Ascending aorta (tissue), 2 donors: ENCODE results near the gene RAB5IF. TPM values are rescaled to one million over a fixed set of nuclear protein-coding genes. Genes with fewer than 3 reads are reported as not detected.

Experiments
- DNase-seq, 2 donors: peaks; one replicate each; pipeline ENCODE4 v3.0.0-alpha.2; 2019; ENCODE audit warnings: low spot score in 2 of 2
- H3K27ac ChIP-seq, 2 donors: fragments of 200-600 bp; sonication (generic); one replicate each; pipeline ENCODE4 v1.5.1; 2016 to 2017; ENCODE audit warnings: mild to moderate bottlenecking in 1 of 2
- H3K27me3 ChIP-seq: fragments of 200-600 bp; sonication (generic); one replicate; pipeline ENCODE4 v1.5.1; 2017
- H3K36me3 ChIP-seq, 2 donors: fragments of 200-600 bp; sonication (generic); one replicate each; pipeline ENCODE4 v1.5.1; 2016
- H3K4me1 ChIP-seq, 2 donors: fragments of 200-600 bp; sonication (generic); one replicate each; pipeline ENCODE4 v1.5.1; 2016 to 2017; ENCODE audit warnings: mild to moderate bottlenecking in 1 of 2
- H3K4me3 ChIP-seq, 2 donors: fragments of 200-600 bp; sonication (generic); one replicate each; pipeline ENCODE4 v1.5.1; 2016 to 2017; ENCODE audit warnings: mild to moderate bottlenecking in 1 of 2
- H3K9me3 ChIP-seq, 2 donors: fragments of 200-600 bp; sonication (generic); one replicate each; pipeline ENCODE4 v1.5.1; 2016
- intact Hi-C: fragments of 100-400 bp; cut with DNase I; formaldehyde crosslinking; loops from one replicate; pipeline ENCODE4 v1.15.1; 2023
- total RNA-seq: library from RNA; depleted of rRNA; stranded (reverse); fragments of >200 nt; gene quantifications from one replicate; pipeline ENCODE4 v1.1.0, GENCODE V29; 2016
- TF ChIP-seq, protein P1 (sequence below), 3 experiments: fragments of 200-600 bp in 2 of 3; fragments of 450-650 bp in 1 of 3; sonication (generic) in 2 of 3; IDR thresholded peaks; one replicate each; pipeline ENCODE4 v1.5.1; 2016 to 2019; ENCODE audit warnings: antibody characterized with exemption in 3 of 3, mild to moderate bottlenecking in 1 of 3, moderate library complexity in 1 of 3

The RAB5IF gene
- total RNA-seq, 1 donor from 2014 or later, result 28.4 TPM

DNA sequence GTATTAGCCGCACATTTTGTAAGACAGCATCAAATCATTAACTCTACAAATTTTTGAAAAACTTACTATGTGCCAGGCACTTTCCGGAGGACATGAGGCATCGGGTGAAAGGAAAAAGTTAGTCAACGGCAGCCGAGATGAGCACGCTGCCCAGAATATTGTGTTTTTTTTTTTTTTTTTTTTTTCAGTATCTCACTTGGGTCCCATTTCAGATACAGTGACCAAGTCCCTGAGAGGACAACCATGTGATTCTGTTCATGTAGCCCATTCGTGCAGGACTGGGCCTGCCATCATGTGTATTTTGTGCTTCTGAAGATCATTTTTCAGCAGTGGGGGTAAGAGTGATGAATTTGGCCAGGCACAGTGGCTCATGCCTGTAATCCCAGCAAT, 39.1 kb downstream of the RAB5IF start:
- no peaks in the 10 kb centered on the region for H3K9me3 ChIP-seq
- H3K4me1 ChIP-seq, result no peaks in the 10 kb centered on the region
- H3K27ac ChIP-seq, result no peak overlapping the region
- no peaks in the 10 kb centered on the region for H3K36me3 ChIP-seq
- intact Hi-C loops, result no loop called here
- H3K4me3 ChIP-seq, result no peak overlapping the region
- DNase-seq, result no peak
- TF ChIP-seq, protein P1, sequence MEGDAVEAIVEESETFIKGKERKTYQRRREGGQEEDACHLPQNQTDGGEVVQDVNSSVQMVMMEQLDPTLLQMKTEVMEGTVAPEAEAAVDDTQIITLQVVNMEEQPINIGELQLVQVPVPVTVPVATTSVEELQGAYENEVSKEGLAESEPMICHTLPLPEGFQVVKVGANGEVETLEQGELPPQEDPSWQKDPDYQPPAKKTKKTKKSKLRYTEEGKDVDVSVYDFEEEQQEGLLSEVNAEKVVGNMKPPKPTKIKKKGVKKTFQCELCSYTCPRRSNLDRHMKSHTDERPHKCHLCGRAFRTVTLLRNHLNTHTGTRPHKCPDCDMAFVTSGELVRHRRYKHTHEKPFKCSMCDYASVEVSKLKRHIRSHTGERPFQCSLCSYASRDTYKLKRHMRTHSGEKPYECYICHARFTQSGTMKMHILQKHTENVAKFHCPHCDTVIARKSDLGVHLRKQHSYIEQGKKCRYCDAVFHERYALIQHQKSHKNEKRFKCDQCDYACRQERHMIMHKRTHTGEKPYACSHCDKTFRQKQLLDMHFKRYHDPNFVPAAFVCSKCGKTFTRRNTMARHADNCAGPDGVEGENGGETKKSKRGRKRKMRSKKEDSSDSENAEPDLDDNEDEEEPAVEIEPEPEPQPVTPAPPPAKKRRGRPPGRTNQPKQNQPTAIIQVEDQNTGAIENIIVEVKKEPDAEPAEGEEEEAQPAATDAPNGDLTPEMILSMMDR (IDR thresholded peaks at IDR 0.05), result no peak
- H3K27me3 ChIP-seq, result no peaks in the 10 kb centered on the region

DNA sequence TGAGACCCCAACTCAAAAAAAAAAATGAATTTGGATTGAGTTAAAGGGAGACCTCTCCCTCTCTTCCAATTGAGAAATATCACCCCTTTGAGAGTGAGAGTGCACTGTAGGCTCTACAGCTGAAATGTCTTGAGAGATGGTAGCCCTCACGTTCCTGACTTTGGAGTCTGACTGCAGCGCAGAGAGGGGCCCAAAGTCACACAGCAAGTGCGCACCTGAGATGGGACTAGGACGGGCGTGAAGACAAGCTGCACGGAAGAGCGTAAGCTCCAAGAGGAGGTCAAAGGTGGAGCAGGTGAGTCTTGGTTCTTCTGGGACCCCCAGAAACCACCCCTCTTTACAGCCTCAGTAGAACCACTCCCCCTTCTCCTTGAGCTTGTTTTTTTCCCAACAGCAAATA, 39.8 kb downstream of the RAB5IF start:
- H3K4me3 ChIP-seq, result peak overlapping the region in 1 of 2 donors; percentile 17
- H3K4me1 ChIP-seq, result no peaks in the 10 kb centered on the region
- H3K9me3 ChIP-seq, result no peaks in the 10 kb centered on the region
- TF ChIP-seq, protein P1 (IDR thresholded peaks at IDR 0.05), result no peak
- DNase-seq, result no peak
- intact Hi-C loops, result no loop called here
- no peaks in the 10 kb centered on the region for H3K27me3 ChIP-seq
- H3K36me3 ChIP-seq, result no peaks in the 10 kb centered on the region
- no peak overlapping the region for H3K27ac ChIP-seq

DNA sequence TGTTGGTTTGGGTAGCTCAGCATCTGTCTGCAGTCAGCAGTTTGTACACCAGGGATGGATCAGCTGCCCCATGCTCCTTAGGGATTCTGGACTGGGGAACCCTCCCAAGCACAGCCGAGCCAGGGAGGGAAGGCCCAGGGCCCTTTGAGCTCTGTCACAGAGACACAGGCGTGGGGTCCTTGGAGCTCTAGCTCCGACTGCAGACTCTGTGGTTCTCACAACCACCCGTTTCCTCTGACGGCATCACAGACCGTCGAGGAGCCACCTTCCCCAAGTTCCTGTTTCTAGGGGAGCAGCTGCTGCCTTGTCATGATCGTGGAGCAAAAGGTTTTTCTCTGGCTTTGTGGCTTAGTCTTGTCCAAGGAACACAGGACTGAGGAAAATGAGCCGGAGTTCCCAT, 40.4 kb downstream of the RAB5IF start, which contains the start of gene SLA2:
Gene SLA2 (minus strand): TSS at position 199 of the 400 bp plus-strand sequence. CDS start 4,861 bp downstream, outside the sequence.
- Histone ChIP-seq H3K36me3 (peaks cover 0 to under 1% of the 10 kb centered on the region in 2 donors), H3K9me3 (no peaks in the 10 kb centered on the region), H3K4me3 (peak within 1 kb of the TSS in 1 of 2 donors; percentile 17), H3K27me3 (no peaks in the 10 kb centered on the region), H3K4me1 (no peaks in the 10 kb centered on the region), H3K27ac (no peak within 1 kb of the TSS)
- TF ChIP-seq, protein P1 (IDR thresholded peaks at IDR 0.05), result no peak
- intact Hi-C loops, result no loop called here
- no peak for DNase-seq

DNA sequence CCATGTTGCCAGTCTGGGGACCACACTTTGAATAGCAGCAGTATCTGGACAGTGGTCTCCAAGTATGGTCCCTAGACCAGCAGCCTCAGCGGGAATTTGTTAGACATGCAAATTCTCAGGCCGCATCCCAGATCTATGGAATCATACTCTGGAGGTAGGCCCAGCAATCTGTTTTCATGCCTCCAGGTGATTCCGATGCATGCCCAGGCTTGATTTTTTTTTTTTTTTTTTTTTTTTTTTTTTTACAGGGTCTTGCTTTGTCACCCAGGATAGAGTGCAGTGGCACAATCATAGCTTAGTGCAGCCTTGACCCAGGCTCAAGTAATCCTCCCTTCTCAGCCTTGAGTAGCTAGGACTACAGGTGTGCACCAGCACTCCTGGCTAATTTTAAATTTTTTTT, 41.1 kb downstream of the RAB5IF start:
- TF ChIP-seq, protein P1 (IDR thresholded peaks at IDR 0.05), result no peak
- no peaks in the 10 kb centered on the region for H3K4me1 ChIP-seq
- H3K9me3 ChIP-seq, result no peaks in the 10 kb centered on the region
- intact Hi-C loops, result no loop called here
- H3K27ac ChIP-seq, result no peak overlapping the region
- no peaks in the 10 kb centered on the region for H3K27me3 ChIP-seq
- H3K36me3 ChIP-seq, result peaks cover 2 to 8% of the 10 kb centered on the region in 2 donors
- DNase-seq, result no peak
- no peak overlapping the region for H3K4me3 ChIP-seq

DNA sequence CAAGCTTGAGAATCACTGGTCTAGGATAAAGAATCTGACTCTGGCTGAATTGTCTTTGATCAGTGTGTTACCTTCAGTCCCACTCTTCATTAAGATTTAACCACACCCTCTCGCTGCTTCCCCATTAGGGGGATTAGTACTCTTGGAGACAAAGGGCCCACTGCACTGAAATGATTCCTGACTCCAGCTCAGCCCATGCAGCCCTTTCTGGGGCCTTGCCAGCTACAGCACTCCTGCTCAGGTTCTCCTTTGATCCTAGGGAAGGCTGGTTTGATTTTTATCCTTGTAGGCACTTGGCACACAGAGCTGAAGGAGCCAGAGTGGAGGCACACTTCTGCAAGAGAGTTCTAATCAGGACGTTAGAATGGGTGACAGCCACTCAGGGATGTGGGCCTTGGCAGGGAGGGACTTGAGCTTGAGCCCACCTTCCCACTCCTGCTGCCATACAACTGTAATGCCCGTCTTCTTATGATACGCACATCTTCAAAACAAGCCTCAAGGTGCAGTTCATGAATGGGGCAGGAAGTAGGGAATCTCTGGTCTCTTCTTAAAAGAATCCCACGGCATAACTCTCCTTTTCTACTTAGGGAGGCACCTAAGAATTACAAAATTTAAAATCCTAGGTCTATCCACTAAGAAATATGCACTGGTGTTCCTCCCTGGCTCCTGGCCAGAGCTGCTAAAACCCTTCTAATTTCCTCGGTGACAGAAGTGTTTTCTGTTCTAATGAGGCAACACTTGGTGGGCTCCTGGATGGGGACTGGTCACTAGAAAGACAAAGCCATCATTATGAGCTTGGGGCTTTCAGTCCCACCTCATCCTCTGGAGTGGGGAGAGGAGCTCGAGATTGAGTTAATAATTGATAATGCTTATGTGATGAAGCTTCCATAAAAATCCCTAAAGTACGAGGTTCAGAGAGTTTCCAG, 41.9 kb downstream of the RAB5IF start:
- H3K4me1 ChIP-seq, result no peaks in the 10 kb centered on the region
- intact Hi-C loops, result no loop called here

More for the DNA sequence above, 41.9 kb downstream of the RAB5IF start:
- no peak overlapping the region for H3K27ac ChIP-seq
- H3K4me3 ChIP-seq, result no peak overlapping the region
- peaks cover 5 to 13% of the 10 kb centered on the region in 2 donors for H3K36me3 ChIP-seq
- H3K27me3 ChIP-seq, result no peaks in the 10 kb centered on the region
- DNase-seq, result no peak
- no peaks in the 10 kb centered on the region for H3K9me3 ChIP-seq
- TF ChIP-seq, protein P1 (IDR thresholded peaks at IDR 0.05), result no peak
